GM19193 (cell line): Measurements from ENCODE around the gene CBFA2T3.

Experiments
- POLR2A ChIP-seq: IDR thresholded peaks from 4 replicates; pipeline ENCODE4 v1.6.1; 2011; ENCODE audit not compliant: insufficient read depth, insufficient read length; ENCODE audit errors: extremely low read depth

Gene CBFA2T3

DNA sequence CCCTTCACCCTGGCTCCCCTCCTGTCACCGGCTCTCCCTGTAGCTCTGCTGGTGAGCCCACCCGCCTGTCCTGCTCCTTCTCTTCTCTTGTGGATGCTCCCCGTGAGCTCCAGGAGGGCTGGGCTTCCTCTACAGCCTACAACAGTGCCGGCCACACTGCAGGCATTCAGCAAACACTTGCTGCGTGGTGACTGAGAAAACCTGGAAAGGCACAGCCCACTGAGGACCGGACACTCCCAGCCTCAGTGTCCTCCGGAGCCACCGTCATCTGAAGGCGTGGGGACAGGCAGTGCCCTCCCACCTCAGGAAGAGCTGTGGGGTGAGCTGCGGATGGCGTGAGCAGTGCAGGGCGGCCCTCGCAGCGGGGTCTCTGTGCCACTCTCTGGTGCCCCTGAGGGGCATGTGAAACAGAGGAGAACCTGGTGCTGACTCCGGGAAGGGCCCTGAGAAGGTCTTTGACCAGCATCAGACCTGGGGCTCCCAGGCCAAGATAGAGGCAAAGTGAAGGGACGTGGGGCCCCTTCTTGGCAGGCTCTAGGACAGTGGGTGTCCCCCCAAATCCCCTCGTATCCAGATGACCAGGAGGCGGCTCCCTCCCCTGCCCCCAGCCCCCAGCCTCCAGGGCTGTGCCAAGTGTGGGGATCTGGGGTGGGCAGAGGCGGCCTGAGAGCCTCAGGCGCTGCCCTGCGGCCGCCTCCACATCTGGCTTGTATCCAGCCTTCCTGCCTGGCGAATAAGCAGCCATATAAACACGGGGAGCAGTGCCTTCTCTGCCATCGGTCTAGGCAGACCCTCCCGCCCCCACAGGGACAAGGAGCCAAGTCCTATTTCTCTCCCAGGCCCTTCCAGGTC lies 66.5 kb downstream of the CBFA2T3 start:
- TF ChIP-seq POLR2A, result no peak

DNA sequence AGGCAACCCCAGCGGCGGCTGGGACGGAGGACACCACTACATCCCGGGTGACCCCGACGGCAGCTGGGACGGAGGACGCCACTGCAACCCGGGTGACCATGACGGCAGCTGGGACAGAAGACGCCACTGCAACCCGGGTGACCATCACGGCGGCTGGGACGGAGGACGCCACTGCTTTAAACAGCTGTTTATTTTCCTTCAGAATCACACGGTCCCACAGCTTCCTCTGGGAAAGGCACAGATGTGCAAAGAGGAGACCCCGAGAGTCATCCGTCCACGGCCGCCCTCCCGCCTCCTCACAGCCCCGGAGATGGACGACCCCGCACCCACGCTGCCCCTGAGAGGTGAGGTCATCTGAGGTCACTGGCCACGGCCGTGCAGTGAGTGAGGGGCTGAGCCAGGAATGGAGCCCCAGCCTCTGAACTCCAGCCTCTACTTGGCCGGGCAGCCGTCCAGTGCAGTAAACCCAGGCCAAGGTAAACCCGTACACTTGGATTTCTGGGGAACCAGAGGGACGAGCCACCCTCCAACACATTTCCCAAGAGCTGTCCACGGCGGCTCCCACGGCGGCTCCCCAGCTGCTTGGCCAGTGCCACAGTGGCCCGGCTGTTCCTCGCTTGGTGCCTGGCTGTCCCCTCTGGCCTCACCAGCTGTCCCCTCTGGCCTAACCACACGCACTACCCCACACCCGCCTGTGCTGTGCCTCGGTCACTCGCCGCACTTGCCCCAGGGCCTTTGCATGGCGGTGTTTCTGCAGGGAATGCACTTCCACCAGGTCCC lies 67.4 kb downstream of the CBFA2T3 start:
- no peak for TF ChIP-seq POLR2A

DNA sequence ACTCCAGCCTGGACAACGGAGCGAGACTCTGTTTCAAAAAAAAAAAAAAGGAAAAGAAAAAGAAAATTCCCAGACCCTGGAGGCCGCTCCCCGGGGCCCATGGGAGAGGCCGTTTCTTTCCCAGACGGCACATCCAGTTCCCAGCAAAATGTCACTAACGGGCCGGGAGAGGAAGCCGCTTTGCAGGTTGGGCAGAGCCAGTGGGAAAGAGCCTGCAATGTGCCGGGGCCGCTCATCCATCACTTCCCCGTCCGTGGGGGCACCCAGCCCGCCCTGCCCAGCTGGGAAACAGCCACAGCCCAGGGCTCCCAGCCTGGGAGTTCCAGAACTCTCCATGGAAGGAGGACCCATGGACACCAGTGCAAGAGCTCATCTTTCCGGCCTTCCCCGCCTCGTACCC lies 68.7 kb downstream of the CBFA2T3 start:
- no peak for TF ChIP-seq POLR2A

- TF ChIP-seq POLR2A, result no peak
These were observed 69.2 kb downstream of the CBFA2T3 start for GRCh38 chr16:88907768-88908167.

DNA sequence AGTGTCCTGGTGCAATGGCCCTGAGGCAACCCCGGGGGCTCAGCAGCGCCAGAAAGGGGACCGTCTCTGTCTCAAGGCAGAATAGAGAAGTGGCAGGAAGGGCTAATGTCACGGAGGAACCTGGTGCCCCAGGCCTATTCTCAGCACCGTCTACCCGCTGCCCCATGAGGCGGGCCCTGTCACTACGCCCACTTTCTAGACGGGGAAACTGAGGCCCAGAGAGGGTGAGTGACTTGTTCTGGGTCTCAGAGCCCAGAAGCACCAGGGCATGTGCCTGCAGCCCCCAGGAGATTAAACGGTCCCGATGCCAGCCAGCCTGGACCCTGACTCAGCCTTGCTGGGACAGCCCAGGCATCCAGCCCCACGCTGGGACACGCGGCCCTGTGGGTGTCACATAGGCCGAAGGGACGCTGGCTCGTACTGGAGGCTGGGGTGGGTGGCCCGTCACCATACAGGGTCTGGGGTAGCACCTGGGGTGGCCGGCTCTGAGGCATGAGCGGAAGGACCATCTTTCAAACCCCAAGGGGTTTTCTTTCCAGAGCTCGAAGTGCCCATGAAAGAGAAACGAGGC lies 70.4 kb downstream of the CBFA2T3 start:
- TF ChIP-seq POLR2A, result no peak

GRCh38 chr16:88906020-88906419 lies 71.0 kb downstream of the CBFA2T3 start:
- no peak for TF ChIP-seq POLR2A

DNA sequence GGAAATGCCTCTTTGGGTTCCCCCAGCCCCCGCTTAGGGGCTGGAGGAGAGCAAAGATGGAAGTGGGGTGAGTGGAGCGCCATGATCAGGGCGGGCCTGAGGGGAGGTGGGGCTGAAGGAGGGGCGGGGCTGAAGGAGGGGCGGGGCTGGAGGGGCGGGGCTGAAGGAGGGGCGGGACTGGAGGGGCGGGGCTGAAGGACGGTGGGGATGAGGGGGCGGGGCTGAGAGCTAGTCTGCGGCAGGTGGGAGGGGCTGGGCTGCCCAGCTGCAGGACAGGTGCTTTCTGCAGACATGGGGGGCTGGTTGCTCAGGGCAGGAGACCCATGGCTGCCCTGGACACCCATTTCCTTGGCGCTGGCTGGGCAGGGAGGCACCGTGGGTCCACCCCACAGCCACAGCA lies 71.4 kb downstream of the CBFA2T3 start:
- TF ChIP-seq POLR2A, result no peak

- TF ChIP-seq POLR2A, result no peak
These were observed 72.2 kb downstream of the CBFA2T3 start for GRCh38 chr16:88904676-88905365.

- TF ChIP-seq POLR2A, result no peak
These were observed 73.7 kb downstream of the CBFA2T3 start for GRCh38 chr16:88903267-88903666.

DNA sequence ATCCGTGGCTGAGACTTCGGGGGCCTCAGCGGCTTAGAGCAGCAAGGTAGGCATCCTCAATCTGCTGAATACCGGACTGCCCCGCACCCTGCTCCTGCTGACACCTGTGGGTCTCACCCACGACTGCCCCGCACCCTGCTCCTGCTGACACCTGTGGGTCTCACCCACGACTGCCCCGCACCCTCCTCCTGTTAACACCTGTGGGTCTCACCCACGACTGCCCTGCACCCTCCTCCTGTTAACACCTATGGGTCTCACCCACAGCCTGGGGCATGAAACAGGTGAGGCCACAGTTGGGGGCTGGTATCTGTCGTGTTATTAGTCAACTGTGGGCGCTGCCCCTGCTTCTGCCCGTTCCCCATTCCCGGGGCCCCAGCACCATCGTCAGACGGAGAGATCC lies 74.3 kb downstream of the CBFA2T3 start:
- TF ChIP-seq POLR2A, result no peak

GRCh38 chr16:88901718-88902337 lies 75.2 kb downstream of the CBFA2T3 start:
- no peak for TF ChIP-seq POLR2A

- no peak for TF ChIP-seq POLR2A
These were observed 76.3 kb downstream of the CBFA2T3 start for GRCh38 chr16:88900662-88901052.

DNA sequence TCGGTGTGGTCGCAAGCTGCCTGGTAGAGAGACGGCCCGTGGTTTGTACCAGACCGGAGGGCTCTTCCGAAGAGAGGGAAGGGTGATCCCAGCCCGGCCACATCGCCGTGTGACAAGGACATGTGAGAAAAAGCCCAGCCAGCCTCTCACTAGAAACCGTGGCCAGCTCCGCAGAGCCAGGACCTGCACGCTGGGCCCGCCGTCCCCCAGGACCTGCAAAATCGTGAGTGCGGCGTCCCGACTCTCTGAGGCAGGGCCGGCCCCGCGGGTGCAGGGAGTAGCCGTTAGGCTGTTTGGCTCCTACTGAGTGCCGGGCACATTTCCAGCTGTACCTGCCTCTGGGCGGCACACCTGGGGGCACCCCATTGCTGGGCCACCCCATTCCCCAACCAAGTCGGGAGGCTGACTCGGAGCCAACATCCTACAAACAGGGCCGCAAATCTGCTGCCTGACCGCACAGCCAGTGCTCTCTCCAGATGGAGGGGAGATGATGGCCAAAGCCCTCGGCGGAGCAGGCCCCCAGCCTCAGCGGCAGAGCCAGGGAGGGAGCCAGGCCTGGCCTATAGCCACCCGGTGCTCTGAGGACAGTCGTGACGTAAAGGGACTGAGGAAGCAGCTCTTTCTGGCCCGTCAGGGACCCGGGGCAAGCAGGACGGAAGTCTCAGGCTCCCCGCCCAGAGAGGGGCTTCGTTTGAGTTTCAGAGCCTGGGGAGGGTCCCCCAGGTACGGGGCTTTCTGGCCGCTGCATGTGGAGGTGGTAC lies 76.9 kb downstream of the CBFA2T3 start:
- TF ChIP-seq POLR2A, result no peak
